GM08714 (cell line): Measurements from ENCODE around the gene ENOX2.

ENCODE experiments used
- H3K4me3 ChIP-seq: fragments of 200-500 bp; sonication (Bioruptor generic); 2 replicates; pipeline ENCODE4 v1.5.1; 2014; ENCODE audit warnings: mild to moderate bottlenecking, low read length, inconsistent platforms
- ZNF274 ChIP-seq: IDR thresholded peaks from 2 replicates; pipeline ENCODE4 v1.6.1; 2012; ENCODE audit warnings: mild to moderate bottlenecking, low read depth, low read length

ENOX2 gene

GRCh38 chrX:130592204-130592603 is 310.8 kb downstream of the ENOX2 start:
- no peak overlapping the region for H3K4me3 ChIP-seq
- no peak for TF ChIP-seq ZNF274

GRCh38 chrX:130578906-130579305 is 324.1 kb downstream of the ENOX2 start:
- no peak for TF ChIP-seq ZNF274
- no peak overlapping the region for H3K4me3 ChIP-seq

- H3K4me3 ChIP-seq, result no peak overlapping the region
- no peak for TF ChIP-seq ZNF274
Measured at GRCh38 chrX:130577431-130577830, 325.6 kb downstream of the ENOX2 start.

- no peak overlapping the region for H3K4me3 ChIP-seq
- TF ChIP-seq ZNF274, result no peak
Measured at GRCh38 chrX:130575831-130576389, 327.1 kb downstream of the ENOX2 start.
